GM18870 (cell line): ENCODE measurements around the gene RAD23A.

ENCODE experiments used
- ATAC-seq: cut with Tn5 transposase; IDR thresholded peaks from one replicate; pipeline ENCODE4 v1.9.1; 2021; ENCODE audit warnings: moderate library complexity; ENCODE audit not compliant: unreplicated experiment

Gene RAD23A

DNA sequence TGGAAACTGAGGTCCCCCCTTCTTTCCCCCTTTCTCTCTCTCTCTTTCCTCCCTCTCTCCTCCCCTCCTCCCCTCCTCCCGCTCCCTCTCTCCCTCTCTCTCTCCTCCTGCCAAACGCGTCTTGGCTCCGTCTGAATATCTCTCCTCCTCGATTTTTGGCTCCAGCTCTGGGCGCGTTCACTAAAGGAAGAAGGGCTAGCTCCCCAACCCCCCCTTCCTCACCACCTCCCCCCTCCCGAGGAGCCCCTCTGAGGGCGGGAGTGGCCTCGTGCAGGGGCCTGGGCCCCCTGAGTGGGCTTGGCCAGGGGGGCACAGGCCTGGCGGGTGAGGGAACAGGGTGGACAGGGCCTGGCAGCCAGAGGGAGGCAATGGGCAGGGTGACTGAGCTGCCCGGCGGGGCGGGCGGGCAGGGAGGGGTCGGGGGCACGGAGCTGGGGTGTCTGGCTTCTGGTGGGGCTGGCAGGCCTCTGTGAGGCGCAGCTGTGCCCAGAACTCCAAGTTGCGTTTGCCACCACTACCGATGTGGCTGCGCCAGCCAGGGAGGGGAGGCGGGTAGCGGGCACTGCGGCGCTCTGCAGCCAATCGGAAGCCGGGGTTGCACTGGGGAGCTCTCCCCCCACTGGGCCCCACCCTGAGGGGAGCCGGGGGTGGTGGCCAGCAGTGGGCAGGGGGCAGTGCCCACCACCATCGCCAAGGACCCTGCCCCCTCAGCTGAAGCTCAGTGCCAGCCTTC, 56.7 kb downstream of the RAD23A start:
- ATAC-seq: no peak

DNA sequence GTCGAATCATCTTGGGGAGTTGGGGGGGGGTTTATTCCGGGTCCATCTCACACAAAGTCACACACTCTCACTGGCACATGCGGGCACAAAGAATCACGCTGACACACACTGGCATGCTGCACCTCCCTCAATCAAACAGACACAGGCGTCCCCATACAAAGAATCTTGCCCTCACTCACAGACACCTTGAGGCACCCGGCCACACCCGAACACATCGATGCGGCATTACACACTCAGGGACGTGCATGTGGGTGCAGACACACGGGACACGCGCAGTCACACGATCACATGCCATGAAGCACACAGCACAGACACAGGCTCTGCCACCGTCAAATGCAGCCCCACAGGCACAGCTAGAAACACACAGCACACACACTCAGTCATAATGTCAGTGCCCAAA, 57.4 kb downstream of the RAD23A start:
- ATAC-seq: no peak
